ENCODE results near the gene TRIM5.
A peak's percentile ranks its signal among the peaks of the same experiment; 100 is the strongest.

Gene TRIM5

DNA sequence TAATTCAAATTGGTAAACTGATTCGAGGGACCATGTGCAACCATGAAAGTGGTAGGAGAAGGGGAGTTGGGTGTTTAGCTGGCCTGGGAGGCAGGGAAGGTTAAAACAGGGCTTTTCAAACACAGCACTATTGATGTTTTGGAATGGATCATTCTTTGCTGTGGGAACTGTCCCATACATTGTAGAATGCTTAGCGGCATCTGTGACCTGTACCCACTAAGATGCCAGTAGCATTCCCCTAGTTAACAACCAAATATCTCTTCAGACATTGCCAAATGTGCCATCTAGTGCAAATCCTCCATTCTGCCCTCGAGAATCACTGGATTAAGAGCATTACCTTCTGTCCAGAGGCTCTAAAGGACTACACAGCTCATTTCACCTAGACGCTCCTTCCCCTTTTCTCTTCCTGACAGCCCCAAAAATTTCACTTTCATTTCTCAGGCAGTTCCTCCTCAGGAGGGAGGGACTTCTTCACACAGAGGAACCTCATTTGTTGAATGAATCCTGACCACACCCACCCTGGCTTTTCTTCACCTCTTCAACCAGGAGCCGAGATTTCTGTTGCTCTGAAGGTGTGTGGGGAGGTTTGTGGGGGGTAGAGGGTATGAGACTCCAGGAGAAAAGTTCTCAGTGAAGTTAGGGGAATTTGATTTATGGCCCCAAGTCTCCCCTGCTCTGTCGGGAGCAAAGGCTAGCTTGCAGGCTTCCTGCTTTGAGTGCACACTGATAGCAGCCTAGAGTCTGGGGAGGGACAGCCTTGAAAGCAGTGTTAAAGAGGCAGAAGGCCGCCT lies 60.2 kb downstream of the TRIM5 start, which contains the start of gene TRIM34:
TSS of gene TRIM34 (plus strand) at position 513 of the 791 bp plus-strand sequence. CDS start 7,331 bp downstream, outside the sequence.
- DNase-seq (ENCODE audit: low read depth): peak; percentile 46

- DNase-seq (ENCODE audit: low read depth): no peak
Measured at GRCh38 chr11:5622802-5623201, 62.1 kb downstream of the TRIM5 start.

DNA sequence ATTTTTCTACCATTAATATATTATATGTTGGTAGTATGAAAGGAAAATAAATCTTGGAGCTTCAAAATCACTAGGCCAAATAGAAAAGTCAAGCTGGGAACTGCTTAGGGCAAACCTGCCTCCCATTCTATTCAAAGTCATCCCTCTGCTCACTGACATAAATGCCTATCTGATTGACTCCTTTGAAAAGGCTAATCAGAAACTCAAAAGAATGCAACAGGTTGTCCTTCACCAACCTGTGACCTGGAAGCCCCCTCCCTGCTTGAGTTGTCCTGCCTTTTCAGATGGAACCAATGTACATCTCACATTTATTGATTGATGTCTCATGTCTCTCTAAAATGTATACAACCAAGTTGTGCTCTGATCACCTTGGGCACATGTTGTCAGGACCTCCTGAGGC lies 63.3 kb downstream of the TRIM5 start:
- no peak for DNase-seq (ENCODE audit: low read depth)

- DNase-seq (ENCODE audit: low read depth): peak; percentile 53
Measured at GRCh38 chr11:5620651-5621521, 64.0 kb downstream of the TRIM5 start.

GRCh38 chr11:5618807-5619206 lies 66.1 kb downstream of the TRIM5 start:
- DNase-seq (ENCODE audit: low read depth): peak; percentile 50

All from GM04504 (cell line).